HepG2 (cell line): ENCODE results near the gene VDAC1. TPM values are rescaled to one million over a fixed set of nuclear protein-coding genes. Genes with fewer than 3 reads are reported as not detected.

Source experiments
- BCL6 ChIP-seq: IDR thresholded peaks from 2 replicates; pipeline ENCODE4 v1.6.1; 2016; ENCODE audit warnings: missing genetic modification reagents, missing compliant biosample characterization
- FOXJ3 ChIP-seq: sonication (generic); formaldehyde crosslinking; IDR thresholded peaks from 2 replicates; pipeline ENCODE4 v1.4.0; 2020; ENCODE audit warnings: missing genetic modification reagents, mild to moderate bottlenecking, borderline replicate concordance
- GATAD2A ChIP-seq: IDR thresholded peaks from 2 replicates; pipeline ENCODE4 v1.6.1; 2016
- HMG20B ChIP-seq: conservative IDR thresholded peaks from 2 replicates; pipeline ENCODE4 v1.6.1; 2016; ENCODE audit warnings: missing genetic modification reagents, missing compliant biosample characterization
- HNF4A ChIP-seq: sonication (generic); formaldehyde crosslinking; IDR thresholded peaks from 2 replicates; pipeline ENCODE4 v1.4.0; 2020; ENCODE audit warnings: missing genetic modification reagents
- HNF4G ChIP-seq, 2 experiments: sonication (generic) in 1 of 2; formaldehyde crosslinking in 1 of 2; IDR thresholded peaks; 2 replicates each; pipeline versions ENCODE4 v1.4.0 to v1.6.1; 2011 to 2020; ENCODE audit warnings: borderline replicate concordance in 2 of 2, low read depth in 2 of 2, mild to moderate bottlenecking in 2 of 2, low read length in 1 of 2, missing genetic modification reagents in 1 of 2, moderate library complexity in 1 of 2
- KDM5A ChIP-seq: fragments of 200-600 bp; sonication (generic); IDR thresholded peaks from 2 replicates; pipeline ENCODE4 v1.7.0; 2018; ENCODE audit warnings: antibody characterized with exemption, mild to moderate bottlenecking, low read length, borderline replicate concordance
- KDM6A ChIP-seq: IDR thresholded peaks from 2 replicates; pipeline ENCODE4 v1.6.1; 2016; ENCODE audit warnings: low read depth
- NCOA2 ChIP-seq: sonication (generic); formaldehyde crosslinking; IDR thresholded peaks from 2 replicates; pipeline ENCODE4 v1.8.0; 2022; ENCODE audit warnings: inconsistent platforms
- PHF8 ChIP-seq: sonication (generic); formaldehyde crosslinking; IDR thresholded peaks from 2 replicates; pipeline ENCODE4 v1.5.0; 2020; ENCODE audit warnings: missing genetic modification reagents
- SP4 ChIP-seq: sonication (generic); formaldehyde crosslinking; IDR thresholded peaks from 2 replicates; pipeline ENCODE4 v1.8.1; 2023; ENCODE audit warnings: mild to moderate bottlenecking, missing genetic modification reagents
- SYNCRIP ChIP-seq: fragments of 200-400 bp; formaldehyde crosslinking; IDR thresholded peaks from 2 replicates; pipeline ENCODE4 v1.6.1; 2018; ENCODE audit warnings: mild to moderate bottlenecking, low read depth, low read length; ENCODE audit not compliant: insufficient read depth
- ZNF235 ChIP-seq: sonication (generic); formaldehyde crosslinking; IDR thresholded peaks from 2 replicates; pipeline ENCODE4 v1.8.1; 2023; ENCODE audit warnings: mild to moderate bottlenecking, missing genetic modification reagents, borderline replicate concordance
- ZNF747 ChIP-seq: sonication (generic); formaldehyde crosslinking; IDR thresholded peaks from 2 replicates; pipeline ENCODE4 v1.8.1; 2023; ENCODE audit warnings: missing genetic modification reagents, mild to moderate bottlenecking, borderline replicate concordance
- polyA plus RNA-seq, 8 experiments: library from polyadenylated mRNA; depleted of rRNA in 3 of 8; stranded (reverse) in 7 of 8; unstranded in 1 of 8; fragments of >200 nt; fragmentation: Illumina TruSeq in 4 of 8; extraction: Trizol in 4 of 8; gene quantifications; 2 replicates each; pipeline versions ENCODE4 v1.2.1 to v1.2.3, GENCODE V29; 2011 to 2016; ENCODE audit warnings: low read depth in 4 of 8, missing spikeins in 1 of 8, mixed read lengths in 1 of 8; ENCODE audit not compliant: insufficient read depth in 1 of 8
- total RNA-seq, 5 experiments: library from RNA; depleted of rRNA; stranded (reverse); fragments of >200 nt; fragmentation: Illumina TruSeq; extraction: Trizol; gene quantifications; 2 replicates each; pipeline ENCODE4 v1.2.3, GENCODE V29; 2016; ENCODE audit warnings: low read depth in 1 of 5
- TF ChIP-seq, protein P1 (sequence below): sonication (generic); formaldehyde crosslinking; IDR thresholded peaks from 2 replicates; pipeline ENCODE4 v1.9.0; 2021; ENCODE audit warnings: missing genetic modification reagents, mild to moderate bottlenecking, borderline replicate concordance
- TF ChIP-seq, protein P2 (sequence below): sonication (generic); formaldehyde crosslinking; IDR thresholded peaks from 2 replicates; pipeline ENCODE4 v1.4.0; 2020; ENCODE audit warnings: mild to moderate bottlenecking, missing genetic modification reagents
- TF ChIP-seq, protein P3 (sequence below), 2 experiments: IDR thresholded peaks; 2 replicates each; pipeline ENCODE4 v1.6.1; 2011 to 2012; ENCODE audit warnings: low read length in 2 of 2, borderline replicate concordance in 1 of 2, low read depth in 1 of 2, mild to moderate bottlenecking in 1 of 2, moderate library complexity in 1 of 2
- TF ChIP-seq, protein P4 (sequence below): sonication (generic); formaldehyde crosslinking; IDR thresholded peaks from 2 replicates; pipeline ENCODE4 v1.4.0; 2020; ENCODE audit warnings: missing genetic modification reagents, borderline replicate concordance

The VDAC1 gene
- total and polyA plus RNA-seq, 2 of the 13 experiments (the other 11 are each of a cell fraction or from before 2014, with no cell fraction given): 112 to 380 TPM

DNA sequence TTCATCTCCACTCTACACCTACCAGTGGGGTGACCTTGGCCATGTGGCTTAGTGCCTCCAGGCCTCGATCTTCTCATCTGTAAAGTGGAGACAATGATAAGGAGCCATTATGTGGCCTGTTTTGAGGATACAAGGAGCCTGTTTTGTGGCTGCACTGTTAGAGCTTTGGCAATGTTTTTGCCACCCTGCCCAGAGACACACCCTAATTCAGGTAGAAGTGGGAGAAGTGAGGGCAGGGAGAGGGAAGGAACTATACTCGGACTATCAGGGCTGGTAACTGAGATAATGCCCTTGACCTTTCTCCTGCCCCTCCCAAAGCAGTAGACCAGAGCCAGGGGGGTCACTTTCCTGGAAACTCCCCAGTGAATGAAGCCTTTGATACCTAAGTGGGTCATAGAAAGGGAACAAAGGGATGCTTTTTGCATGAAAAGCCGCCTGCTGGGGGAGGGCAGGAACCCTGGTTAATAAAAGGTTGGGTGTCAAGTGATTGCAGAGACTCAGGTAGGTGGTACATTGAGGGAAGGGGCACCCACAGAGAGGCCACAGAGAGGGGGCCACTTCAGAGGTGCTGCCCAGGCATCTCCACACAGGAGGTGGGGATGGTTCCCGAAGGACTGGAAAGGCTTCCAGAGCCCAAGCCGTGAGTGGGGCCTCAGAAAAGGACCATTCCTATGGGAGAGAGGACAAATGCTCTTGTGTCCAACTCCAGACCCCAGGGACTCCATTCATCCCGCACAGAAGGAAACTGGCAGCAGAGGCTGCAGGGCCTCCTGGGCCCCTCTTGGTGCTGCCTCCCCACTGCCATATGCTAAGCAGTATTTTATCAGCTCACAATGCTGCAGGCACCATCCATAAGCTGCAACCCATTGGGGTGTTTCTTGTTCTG, 42.3 kb upstream of the VDAC1 start (continued):
- TF ChIP-seq, protein P1, sequence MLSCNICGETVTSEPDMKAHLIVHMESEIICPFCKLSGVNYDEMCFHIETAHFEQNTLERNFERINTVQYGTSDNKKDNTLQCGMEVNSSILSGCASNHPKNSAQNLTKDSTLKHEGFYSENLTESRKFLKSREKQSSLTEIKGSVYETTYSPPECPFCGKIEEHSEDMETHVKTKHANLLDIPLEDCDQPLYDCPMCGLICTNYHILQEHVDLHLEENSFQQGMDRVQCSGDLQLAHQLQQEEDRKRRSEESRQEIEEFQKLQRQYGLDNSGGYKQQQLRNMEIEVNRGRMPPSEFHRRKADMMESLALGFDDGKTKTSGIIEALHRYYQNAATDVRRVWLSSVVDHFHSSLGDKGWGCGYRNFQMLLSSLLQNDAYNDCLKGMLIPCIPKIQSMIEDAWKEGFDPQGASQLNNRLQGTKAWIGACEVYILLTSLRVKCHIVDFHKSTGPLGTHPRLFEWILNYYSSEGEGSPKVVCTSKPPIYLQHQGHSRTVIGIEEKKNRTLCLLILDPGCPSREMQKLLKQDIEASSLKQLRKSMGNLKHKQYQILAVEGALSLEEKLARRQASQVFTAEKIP (CRISPR knock-in tag): no peak
- TF ChIP-seq NCOA2 (CRISPR knock-in tag) (peak; percentile 97), HNF4A (CRISPR knock-in tag) (peak; percentile 81), KDM6A (CRISPR knock-in tag) (0 out of 2 replicates have a peak, but pooled peaks have one; percentile 42), HMG20B (0 out of 2 replicates have a peak, but pooled peaks have one; percentile 42), FOXJ3 (peak; percentile 46; the same call in 1 of the 2 replicates), GATAD2A (CRISPR knock-in tag) (peak; percentile 84), PHF8 (CRISPR knock-in tag) (0 out of 2 replicates have a peak, but pooled peaks have one; percentile 5), HNF4G (IDR thresholded peaks at IDR 0.05; ENCODE audit: borderline replicate concordance, low read depth, low read length) (peak; percentile 55; the same call in 1 of the 2 replicates), HNF4G (CRISPR knock-in tag; IDR thresholded peaks at IDR 0.05; ENCODE audit: borderline replicate concordance, low read depth) (no peak), ZNF235 (CRISPR knock-in tag) (no peak), BCL6 (CRISPR knock-in tag) (peak; percentile 99), SYNCRIP (no peak), SP4 (CRISPR knock-in tag) (0 out of 2 replicates have a peak, but pooled peaks have one; percentile 51), KDM5A (no peak), ZNF747 (0 out of 2 replicates have a peak, but pooled peaks have one; percentile 72)
- TF ChIP-seq, protein P2, sequence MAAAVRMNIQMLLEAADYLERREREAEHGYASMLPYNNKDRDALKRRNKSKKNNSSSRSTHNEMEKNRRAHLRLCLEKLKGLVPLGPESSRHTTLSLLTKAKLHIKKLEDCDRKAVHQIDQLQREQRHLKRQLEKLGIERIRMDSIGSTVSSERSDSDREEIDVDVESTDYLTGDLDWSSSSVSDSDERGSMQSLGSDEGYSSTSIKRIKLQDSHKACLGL (CRISPR knock-in tag): no peak
- TF ChIP-seq, protein P3, sequence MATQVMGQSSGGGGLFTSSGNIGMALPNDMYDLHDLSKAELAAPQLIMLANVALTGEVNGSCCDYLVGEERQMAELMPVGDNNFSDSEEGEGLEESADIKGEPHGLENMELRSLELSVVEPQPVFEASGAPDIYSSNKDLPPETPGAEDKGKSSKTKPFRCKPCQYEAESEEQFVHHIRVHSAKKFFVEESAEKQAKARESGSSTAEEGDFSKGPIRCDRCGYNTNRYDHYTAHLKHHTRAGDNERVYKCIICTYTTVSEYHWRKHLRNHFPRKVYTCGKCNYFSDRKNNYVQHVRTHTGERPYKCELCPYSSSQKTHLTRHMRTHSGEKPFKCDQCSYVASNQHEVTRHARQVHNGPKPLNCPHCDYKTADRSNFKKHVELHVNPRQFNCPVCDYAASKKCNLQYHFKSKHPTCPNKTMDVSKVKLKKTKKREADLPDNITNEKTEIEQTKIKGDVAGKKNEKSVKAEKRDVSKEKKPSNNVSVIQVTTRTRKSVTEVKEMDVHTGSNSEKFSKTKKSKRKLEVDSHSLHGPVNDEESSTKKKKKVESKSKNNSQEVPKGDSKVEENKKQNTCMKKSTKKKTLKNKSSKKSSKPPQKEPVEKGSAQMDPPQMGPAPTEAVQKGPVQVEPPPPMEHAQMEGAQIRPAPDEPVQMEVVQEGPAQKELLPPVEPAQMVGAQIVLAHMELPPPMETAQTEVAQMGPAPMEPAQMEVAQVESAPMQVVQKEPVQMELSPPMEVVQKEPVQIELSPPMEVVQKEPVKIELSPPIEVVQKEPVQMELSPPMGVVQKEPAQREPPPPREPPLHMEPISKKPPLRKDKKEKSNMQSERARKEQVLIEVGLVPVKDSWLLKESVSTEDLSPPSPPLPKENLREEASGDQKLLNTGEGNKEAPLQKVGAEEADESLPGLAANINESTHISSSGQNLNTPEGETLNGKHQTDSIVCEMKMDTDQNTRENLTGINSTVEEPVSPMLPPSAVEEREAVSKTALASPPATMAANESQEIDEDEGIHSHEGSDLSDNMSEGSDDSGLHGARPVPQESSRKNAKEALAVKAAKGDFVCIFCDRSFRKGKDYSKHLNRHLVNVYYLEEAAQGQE (IDR thresholded peaks at IDR 0.05; ENCODE audit: borderline replicate concordance in 1 of 2, low read depth in 1 of 2, low read length in 2 of 2): peak in 1 of 2 experiments; percentile 25; a peak in 1 of 4 replicates
- TF ChIP-seq, protein P4, sequence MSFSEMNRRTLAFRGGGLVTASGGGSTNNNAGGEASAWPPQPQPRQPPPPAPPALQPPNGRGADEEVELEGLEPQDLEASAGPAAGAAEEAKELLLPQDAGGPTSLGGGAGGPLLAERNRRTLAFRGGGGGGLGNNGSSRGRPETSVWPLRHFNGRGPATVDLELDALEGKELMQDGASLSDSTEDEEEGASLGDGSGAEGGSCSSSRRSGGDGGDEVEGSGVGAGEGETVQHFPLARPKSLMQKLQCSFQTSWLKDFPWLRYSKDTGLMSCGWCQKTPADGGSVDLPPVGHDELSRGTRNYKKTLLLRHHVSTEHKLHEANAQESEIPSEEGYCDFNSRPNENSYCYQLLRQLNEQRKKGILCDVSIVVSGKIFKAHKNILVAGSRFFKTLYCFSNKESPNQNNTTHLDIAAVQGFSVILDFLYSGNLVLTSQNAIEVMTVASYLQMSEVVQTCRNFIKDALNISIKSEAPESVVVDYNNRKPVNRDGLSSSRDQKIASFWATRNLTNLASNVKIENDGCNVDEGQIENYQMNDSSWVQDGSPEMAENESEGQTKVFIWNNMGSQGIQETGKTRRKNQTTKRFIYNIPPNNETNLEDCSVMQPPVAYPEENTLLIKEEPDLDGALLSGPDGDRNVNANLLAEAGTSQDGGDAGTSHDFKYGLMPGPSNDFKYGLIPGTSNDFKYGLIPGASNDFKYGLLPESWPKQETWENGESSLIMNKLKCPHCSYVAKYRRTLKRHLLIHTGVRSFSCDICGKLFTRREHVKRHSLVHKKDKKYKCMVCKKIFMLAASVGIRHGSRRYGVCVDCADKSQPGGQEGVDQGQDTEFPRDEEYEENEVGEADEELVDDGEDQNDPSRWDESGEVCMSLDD (CRISPR knock-in tag): peak; percentile 61; the same call in 1 of the 2 replicates
